Ovary (tissue), 9 donors: ENCODE data around the gene RANBP1. TPM values are rescaled to one million over a fixed set of nuclear protein-coding genes. Genes with fewer than 3 reads are reported as not detected.

ENCODE experiments used
- DNase-seq, 5 donors: peaks; one replicate each; pipeline ENCODE4 v3.0.0-alpha.2; 2019 to 2020
- H3K27ac ChIP-seq, 2 donors: fragments of 200-600 bp; one replicate each; pipeline versions ENCODE4 v1.5.1 to v1.8.0; 2019 to 2022
- H3K27me3 ChIP-seq: fragments of 200-600 bp; one replicate; pipeline ENCODE4 v1.8.0; 2022
- H3K36me3 ChIP-seq: fragments of 200-600 bp; sonication (generic); one replicate; pipeline ENCODE4 v1.5.1; 2019
- H3K4me1 ChIP-seq: one replicate; pipeline ENCODE4 v1.8.1; 2013; ENCODE audit warnings: mild to moderate bottlenecking, moderate library complexity; ENCODE audit not compliant: insufficient read depth
- H3K4me3 ChIP-seq: fragments of 200-600 bp; sonication (generic); one replicate; pipeline ENCODE4 v1.5.1; 2017
- H3K9me3 ChIP-seq, 2 donors: fragments of 200-600 bp in 1 of 2; sonication (generic) in 1 of 2; one replicate each; pipeline versions ENCODE4 v1.5.1 to v1.8.1; 2013 to 2019; ENCODE audit warnings: mild to moderate bottlenecking in 1 of 2, moderate library complexity in 1 of 2
- CTCF ChIP-seq, 3 donors: fragments of 450-650 bp in 2 of 3; fragments of 200-600 bp in 1 of 3; IDR thresholded peaks; one replicate each; pipeline versions ENCODE4 v1.5.1 to v1.8.0; 2016 to 2022; ENCODE audit warnings: antibody characterized with exemption in 3 of 3, mild to moderate bottlenecking in 1 of 3
- EP300 ChIP-seq: sonication (generic); formaldehyde crosslinking; IDR thresholded peaks from one replicate; pipeline ENCODE4 v1.6.1; 2017; ENCODE audit warnings: antibody characterized with exemption
- POLR2A ChIP-seq: fragments of 450-650 bp; IDR thresholded peaks from one replicate; pipeline ENCODE4 v1.6.1; 2017; ENCODE audit warnings: antibody characterized with exemption, mild to moderate bottlenecking, moderate library complexity
- WGBS, 3 donors: extraction: QIAGEN DNeasy Blood & Tissue Kit in 1 of 3; methylation state at CpG; one replicate each; pipeline versions ENCODE4 v1.1.5 to v1.1.7; 2013 to 2017; 5-methylcytosine and 5-hydroxymethylcytosine counted together
- intact Hi-C, 4 donors: fragments of 100-400 bp; cut with DNase I; formaldehyde crosslinking; loops; one replicate each; pipeline versions ENCODE4 v1.11.0 to v1.15.1; 2022 to 2023
- polyA plus RNA-seq, 2 donors: library from polyadenylated mRNA; stranded (reverse); fragments of 200-250 nt in 1 of 2; fragments of 350-450 nt in 1 of 2; fragmentation: Illumina TruSeq in 1 of 2; extraction: RNeasy Lipid Tissue Mini Kit (QIAGEN cat#74804) in 1 of 2; gene quantifications; one replicate each; pipeline ENCODE4 v1.2.3, GENCODE V29; 2013 to 2014
- total RNA-seq, 7 donors: library from RNA; depleted of rRNA in 2 of 7; stranded (reverse); fragments of >200 nt in 2 of 7; fragmentation: NEBNext Ultra II Directional in 3 of 7; extraction: Animal tissue kit (Norgen Biotek cat#: 25700) in 3 of 7; gene quantifications; one replicate each; pipeline versions ENCODE4 v1.1.0 to v1.2.4, GENCODE V29; 2016 to 2023
- donor health status: DM: no; HTN: no; CAD: no; lungs with moderate emphysema.
- donor health status: DM: no; HTN: no; CAD: no.
- donor health status: Bipolar disorder and iron deficiency.
- donor health status: DM: yes; HTN: yes; CAD: no.
- donor health status: DM: no; HTN: no; CAD: no.
- donor health status: DM: yes; HTN: yes; CAD: no.

Gene RANBP1
- total and polyA plus RNA-seq, 9 donors, result 62.8 to 198 (median 80.2) TPM

GRCh38 chr22:20167643-20168322 is 51.9 kb downstream of the RANBP1 start:
- no peak overlapping the region for H3K27ac ChIP-seq
- intact Hi-C loops, result no loop called here
- H3K27me3 ChIP-seq, result no peaks in the 10 kb centered on the region
- H3K9me3 ChIP-seq, result no peaks in the 10 kb centered on the region
- no peak for DNase-seq
- TF ChIP-seq CTCF (IDR thresholded peaks at IDR 0.05) (no peak), POLR2A (no peak), EP300 (no peak)
- H3K36me3 ChIP-seq, result no peaks in the 10 kb centered on the region
- no peaks in the 10 kb centered on the region for H3K4me1 ChIP-seq
- WGBS, 3 donors, result 76 to 85% (median 78%) methylated on average over 19 of the region's 19 CpGs
- no peak overlapping the region for H3K4me3 ChIP-seq

- Histone ChIP-seq H3K27ac (no peak overlapping the region), H3K4me1 (no peaks in the 10 kb centered on the region), H3K9me3 (no peaks in the 10 kb centered on the region), H3K36me3 (no peaks in the 10 kb centered on the region), H3K4me3 (no peak overlapping the region), H3K27me3 (no peaks in the 10 kb centered on the region)
- intact Hi-C loops, result no loop called here
- no peak for TF ChIP-seq POLR2A
- TF ChIP-seq CTCF (IDR thresholded peaks at IDR 0.05), result no peak
- no peak for TF ChIP-seq EP300
- WGBS, 3 donors, result 71 to 80% (median 71%) methylated on average over 10 of the region's 10 CpGs
- no peak for DNase-seq
These were observed 53.4 kb downstream of the RANBP1 start for GRCh38 chr22:20169253-20169822.

GRCh38 chr22:20170170-20170569 is 54.3 kb downstream of the RANBP1 start:
- DNase-seq, result no peak
- Histone ChIP-seq H3K27ac (no peak overlapping the region), H3K4me3 (no peak overlapping the region), H3K9me3 (no peaks in the 10 kb centered on the region), H3K27me3 (no peaks in the 10 kb centered on the region), H3K36me3 (no peaks in the 10 kb centered on the region), H3K4me1 (no peaks in the 10 kb centered on the region)
- intact Hi-C loops, result no loop called here
- WGBS, 3 donors, result 90 to 92% (median 91%) methylated on average over 12 to 13 of the region's 13 CpGs
- TF ChIP-seq EP300, result no peak
- TF ChIP-seq CTCF (IDR thresholded peaks at IDR 0.05), result no peak
- no peak for TF ChIP-seq POLR2A

GRCh38 chr22:20171288-20172140 is 55.6 kb downstream of the RANBP1 start:
- Histone ChIP-seq H3K9me3 (no peaks in the 10 kb centered on the region), H3K27ac (no peak overlapping the region), H3K36me3 (no peaks in the 10 kb centered on the region), H3K27me3 (no peaks in the 10 kb centered on the region), H3K4me1 (no peaks in the 10 kb centered on the region), H3K4me3 (no peak overlapping the region)
- TF ChIP-seq EP300 (no peak), POLR2A (no peak), CTCF (IDR thresholded peaks at IDR 0.05) (no peak)
- no peak for DNase-seq
- 84 to 89% (median 87%) methylated on average over 12 of the region's 12 CpGs for WGBS, 3 donors
- intact Hi-C loops, result no loop called here
